ENCODE measurements around the gene AFDN. TPM values are rescaled to one million over a fixed set of nuclear protein-coding genes. Genes with fewer than 3 reads are reported as not detected.

The AFDN gene
- total and polyA plus RNA-seq, 2 experiments from 2014 or later: 119 to 299 TPM

DNA sequence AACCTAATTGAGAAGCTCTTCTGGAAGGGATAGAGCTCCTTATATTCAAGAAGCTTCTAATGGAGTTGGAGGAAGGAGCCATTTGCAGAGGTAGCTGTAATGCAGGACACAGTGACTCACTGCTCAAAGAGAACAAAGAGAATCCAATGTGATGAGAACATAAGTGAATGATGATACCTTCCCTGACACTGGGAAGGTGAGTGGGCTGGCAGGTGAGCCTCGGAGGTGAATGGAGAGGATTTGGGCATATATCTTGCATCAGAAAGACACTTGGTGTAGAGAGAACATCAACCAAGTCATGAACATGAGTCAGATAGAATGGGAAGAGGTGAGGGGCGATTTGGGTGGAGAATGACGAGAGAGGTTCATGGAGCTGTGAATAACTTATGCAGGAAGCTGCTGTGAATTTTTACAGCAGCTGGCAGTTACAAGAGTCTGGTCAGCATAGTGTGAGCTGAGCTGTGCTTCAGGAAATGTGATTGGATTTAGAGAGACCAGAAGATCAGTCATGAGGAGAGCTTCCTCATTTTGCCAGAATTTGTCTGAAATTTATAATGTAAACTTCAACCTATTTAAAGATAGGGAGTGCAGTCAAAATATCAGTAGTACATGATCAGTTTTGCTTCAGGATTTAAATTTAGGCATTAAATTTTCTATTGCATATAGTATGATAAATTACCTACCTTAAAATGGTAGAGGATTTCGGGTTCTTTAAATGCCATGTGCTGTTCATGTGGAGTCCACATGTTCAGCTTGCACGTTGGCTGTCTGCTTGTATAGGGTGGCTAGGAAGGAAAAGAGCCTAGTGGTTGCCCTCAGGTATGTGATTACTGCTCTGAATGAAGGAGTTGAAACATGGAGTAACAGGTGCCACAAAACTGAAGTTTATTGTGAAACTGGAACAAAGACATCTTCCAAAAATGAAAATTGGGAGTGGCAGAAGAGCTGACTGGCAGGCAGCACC, 111.5 kb downstream of the AFDN start:
- H3K27ac ChIP-seq: no peak overlapping the region
- H3K9me3 ChIP-seq (ENCODE audit: low read depth): no peaks in the 10 kb centered on the region
- H3K4me3 ChIP-seq: no peak overlapping the region
- peaks cover 28% of the 10 kb centered on the region for H3K36me3 ChIP-seq
- no peak for DNase-seq (ENCODE audit: low read depth in 1 of 2, low spot score in 1 of 2)
- no peaks in the 10 kb centered on the region for H3K27me3 ChIP-seq
- H3K4me1 ChIP-seq (ENCODE audit: low read depth): peaks cover 18% of the 10 kb centered on the region
- TF ChIP-seq, protein P1, sequence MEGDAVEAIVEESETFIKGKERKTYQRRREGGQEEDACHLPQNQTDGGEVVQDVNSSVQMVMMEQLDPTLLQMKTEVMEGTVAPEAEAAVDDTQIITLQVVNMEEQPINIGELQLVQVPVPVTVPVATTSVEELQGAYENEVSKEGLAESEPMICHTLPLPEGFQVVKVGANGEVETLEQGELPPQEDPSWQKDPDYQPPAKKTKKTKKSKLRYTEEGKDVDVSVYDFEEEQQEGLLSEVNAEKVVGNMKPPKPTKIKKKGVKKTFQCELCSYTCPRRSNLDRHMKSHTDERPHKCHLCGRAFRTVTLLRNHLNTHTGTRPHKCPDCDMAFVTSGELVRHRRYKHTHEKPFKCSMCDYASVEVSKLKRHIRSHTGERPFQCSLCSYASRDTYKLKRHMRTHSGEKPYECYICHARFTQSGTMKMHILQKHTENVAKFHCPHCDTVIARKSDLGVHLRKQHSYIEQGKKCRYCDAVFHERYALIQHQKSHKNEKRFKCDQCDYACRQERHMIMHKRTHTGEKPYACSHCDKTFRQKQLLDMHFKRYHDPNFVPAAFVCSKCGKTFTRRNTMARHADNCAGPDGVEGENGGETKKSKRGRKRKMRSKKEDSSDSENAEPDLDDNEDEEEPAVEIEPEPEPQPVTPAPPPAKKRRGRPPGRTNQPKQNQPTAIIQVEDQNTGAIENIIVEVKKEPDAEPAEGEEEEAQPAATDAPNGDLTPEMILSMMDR (IDR thresholded peaks at IDR 0.05; ENCODE audit: low read depth, low read length): no peak

DNA sequence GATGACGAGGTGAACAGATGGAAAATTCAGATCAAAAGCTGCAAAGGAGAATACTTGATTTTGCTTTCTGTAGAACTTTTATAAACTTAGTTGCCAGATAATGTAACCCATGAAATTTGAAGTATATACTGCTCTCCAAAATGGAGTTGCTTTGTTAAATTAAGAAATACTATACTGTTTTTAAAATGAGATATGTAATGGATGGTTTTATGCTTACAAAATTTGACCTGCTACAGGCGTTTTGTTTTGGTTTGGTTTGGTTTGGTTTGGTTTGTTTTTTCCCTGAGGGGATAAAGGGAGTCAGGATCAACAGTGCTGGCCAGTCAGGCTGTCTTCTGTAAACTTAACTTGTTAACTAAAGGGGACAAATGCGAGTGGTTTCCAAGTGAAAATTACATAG, 115.1 kb downstream of the AFDN start:
- Histone ChIP-seq H3K9me3 (ENCODE audit: low read depth) (no peaks in the 10 kb centered on the region), H3K27me3 (no peaks in the 10 kb centered on the region), H3K36me3 (peaks cover 49% of the 10 kb centered on the region), H3K4me1 (ENCODE audit: low read depth) (no peaks in the 10 kb centered on the region), H3K4me3 (no peak overlapping the region), H3K27ac (no peak overlapping the region)
- TF ChIP-seq, protein P1 (IDR thresholded peaks at IDR 0.05; ENCODE audit: low read depth, low read length): no peak
- DNase-seq (ENCODE audit: low read depth in 1 of 2, low spot score in 1 of 2): no peak

DNA sequence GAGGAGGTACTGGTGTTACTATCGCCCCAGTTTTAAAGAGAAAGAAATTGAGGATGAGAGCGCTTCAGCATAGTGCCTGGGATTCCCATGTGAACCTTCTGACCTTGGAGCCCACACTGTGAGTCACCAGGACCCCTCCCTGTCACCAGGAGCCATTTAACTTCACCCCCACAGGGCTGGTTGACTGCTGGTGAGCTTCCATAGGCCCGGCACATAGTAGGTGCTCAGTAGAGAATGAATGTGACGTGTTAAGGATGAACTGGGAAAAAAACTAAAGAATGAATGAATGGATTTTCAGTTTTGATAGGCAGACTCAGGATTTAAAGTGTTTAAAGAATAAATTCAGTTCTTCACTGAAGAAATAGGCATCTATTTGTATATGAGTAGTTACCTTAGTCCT, 117.4 kb downstream of the AFDN start:
- Histone ChIP-seq H3K36me3 (peaks cover 58% of the 10 kb centered on the region), H3K9me3 (ENCODE audit: low read depth) (no peaks in the 10 kb centered on the region), H3K4me1 (ENCODE audit: low read depth) (no peaks in the 10 kb centered on the region)

DNA sequence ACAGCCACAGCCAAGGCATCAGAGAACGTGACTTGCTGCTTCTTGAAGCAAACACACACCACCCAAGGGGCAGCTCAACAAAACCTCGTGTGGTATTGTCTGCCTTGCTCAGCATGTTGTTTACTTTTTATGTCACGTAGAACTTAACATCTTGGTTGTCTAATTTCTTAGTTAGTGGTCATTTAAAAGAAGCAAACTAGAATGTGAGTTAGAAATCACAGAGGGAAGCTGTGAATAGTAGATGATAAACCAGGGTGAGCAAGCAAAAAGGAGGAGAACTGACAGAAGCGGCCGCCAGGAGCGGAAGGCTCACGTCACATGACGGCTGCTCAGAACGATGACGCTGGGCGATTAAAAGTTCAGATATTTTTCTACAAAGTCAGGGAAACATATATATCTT, 119.3 kb downstream of the AFDN start:
- Histone ChIP-seq H3K4me3 (no peak overlapping the region), H3K36me3 (peaks cover 74% of the 10 kb centered on the region), H3K9me3 (ENCODE audit: low read depth) (no peaks in the 10 kb centered on the region), H3K27ac (no peak overlapping the region), H3K4me1 (ENCODE audit: low read depth) (no peaks in the 10 kb centered on the region), H3K27me3 (no peaks in the 10 kb centered on the region)
- no peak for DNase-seq (ENCODE audit: low read depth in 1 of 2, low spot score in 1 of 2)
- TF ChIP-seq, protein P1 (IDR thresholded peaks at IDR 0.05; ENCODE audit: low read depth, low read length): no peak

More for the DNA sequence above, 117.4 kb downstream of the AFDN start:
- H3K27ac ChIP-seq: no peak overlapping the region
- no peak for DNase-seq (ENCODE audit: low read depth in 1 of 2, low spot score in 1 of 2)
- TF ChIP-seq, protein P1 (IDR thresholded peaks at IDR 0.05; ENCODE audit: low read depth, low read length): no peak
- no peaks in the 10 kb centered on the region for H3K27me3 ChIP-seq
- H3K4me3 ChIP-seq: no peak overlapping the region

DNA sequence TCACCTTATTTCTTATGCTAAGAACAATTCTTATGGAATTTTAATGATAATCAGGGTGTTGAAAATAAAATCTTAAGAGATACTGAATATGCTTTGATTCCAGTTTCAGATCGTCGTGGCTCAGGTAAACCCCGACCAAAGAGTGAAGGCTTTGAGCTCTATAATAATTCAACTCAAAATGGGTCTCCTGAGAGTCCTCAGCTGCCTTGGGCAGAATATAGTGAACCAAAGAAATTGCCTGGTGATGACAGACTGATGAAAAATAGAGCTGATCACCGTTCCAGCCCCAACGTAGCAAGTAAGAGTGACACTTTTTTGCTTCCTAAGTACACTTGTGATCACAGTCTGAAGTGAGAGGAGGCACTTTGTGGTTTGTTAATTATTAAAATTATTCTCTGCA, 119.9 kb downstream of the AFDN start:
- Histone ChIP-seq H3K4me3 (no peak overlapping the region), H3K4me1 (ENCODE audit: low read depth) (no peaks in the 10 kb centered on the region), H3K27me3 (no peaks in the 10 kb centered on the region), H3K9me3 (ENCODE audit: low read depth) (no peaks in the 10 kb centered on the region), H3K27ac (no peak overlapping the region), H3K36me3 (peaks cover 79% of the 10 kb centered on the region)
- TF ChIP-seq, protein P1 (IDR thresholded peaks at IDR 0.05; ENCODE audit: low read depth, low read length): no peak
- DNase-seq (ENCODE audit: low read depth in 1 of 2, low spot score in 1 of 2): no peak

All from cardiac muscle cell (in vitro differentiated cells and primary cell).